ENCODE results near the gene INSYN1. TPM values are rescaled to one million over a fixed set of nuclear protein-coding genes. Genes with fewer than 3 reads are reported as not detected.

Gene INSYN1
- total RNA-seq, 2 experiments from 2014 or later = not detected

DNA sequence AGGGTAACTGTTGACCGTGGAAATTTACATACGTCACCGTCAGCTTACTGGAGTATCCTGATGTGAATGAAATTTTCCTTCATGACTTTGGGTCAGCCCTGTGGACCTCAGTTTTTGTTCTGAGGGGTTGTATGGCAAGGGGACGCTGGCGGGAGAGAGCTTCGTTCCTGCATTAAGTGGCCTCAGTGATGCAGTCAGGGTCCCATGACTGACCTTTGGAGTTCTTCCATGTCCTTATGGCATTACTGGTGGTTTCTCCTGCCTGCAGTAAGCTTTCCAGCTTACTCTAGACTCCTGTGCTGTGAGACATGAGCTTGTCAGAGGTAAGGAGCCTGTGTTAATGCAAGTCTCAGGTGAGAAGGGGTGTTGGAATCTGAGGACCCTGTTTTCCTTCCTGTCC is 67.2 kb downstream of the INSYN1 start:
- DNase-seq (ENCODE audit: low spot score) = no peak
- Histone ChIP-seq H3K9me3 (ENCODE audit: low read length) (no peaks in the 10 kb centered on the region), H3K9me2 (ENCODE audit: insufficient read depth, low read length) (no peaks in the 10 kb centered on the region), H3K27ac (ENCODE audit: low read depth, low read length, poor library complexity, severe bottlenecking) (no peak overlapping the region), H3K4me2 (ENCODE audit: low read length) (no peak overlapping the region), H3K4me3 (ENCODE audit: low read depth, low read length, poor library complexity, severe bottlenecking) (no peak overlapping the region), H3K4me1 (ENCODE audit: insufficient read depth, low read length, poor library complexity, severe bottlenecking) (no peaks in the 10 kb centered on the region), H2AFZ (ENCODE audit: low read length) (no peak overlapping the region), H3K36me3 (ENCODE audit: insufficient read depth, low read length) (no peaks in the 10 kb centered on the region), H3K79me2 (ENCODE audit: insufficient read depth, low read depth, low read length) (no peaks in the 10 kb centered on the region), H4K20me1 (ENCODE audit: insufficient read depth, low read length) (no peaks in the 10 kb centered on the region)
- intact Hi-C loops (cut with micrococcal nuclease; ENCODE audit: unreplicated experiment) = no loop called here
- POLR2A ChIA-PET = no interaction called here
- CTCF ChIA-PET (ENCODE audit: unreplicated experiment) = no interaction called here
- no TSS peak for BruUV-seq (replicated peaks)
- TF ChIP-seq, protein P1, sequence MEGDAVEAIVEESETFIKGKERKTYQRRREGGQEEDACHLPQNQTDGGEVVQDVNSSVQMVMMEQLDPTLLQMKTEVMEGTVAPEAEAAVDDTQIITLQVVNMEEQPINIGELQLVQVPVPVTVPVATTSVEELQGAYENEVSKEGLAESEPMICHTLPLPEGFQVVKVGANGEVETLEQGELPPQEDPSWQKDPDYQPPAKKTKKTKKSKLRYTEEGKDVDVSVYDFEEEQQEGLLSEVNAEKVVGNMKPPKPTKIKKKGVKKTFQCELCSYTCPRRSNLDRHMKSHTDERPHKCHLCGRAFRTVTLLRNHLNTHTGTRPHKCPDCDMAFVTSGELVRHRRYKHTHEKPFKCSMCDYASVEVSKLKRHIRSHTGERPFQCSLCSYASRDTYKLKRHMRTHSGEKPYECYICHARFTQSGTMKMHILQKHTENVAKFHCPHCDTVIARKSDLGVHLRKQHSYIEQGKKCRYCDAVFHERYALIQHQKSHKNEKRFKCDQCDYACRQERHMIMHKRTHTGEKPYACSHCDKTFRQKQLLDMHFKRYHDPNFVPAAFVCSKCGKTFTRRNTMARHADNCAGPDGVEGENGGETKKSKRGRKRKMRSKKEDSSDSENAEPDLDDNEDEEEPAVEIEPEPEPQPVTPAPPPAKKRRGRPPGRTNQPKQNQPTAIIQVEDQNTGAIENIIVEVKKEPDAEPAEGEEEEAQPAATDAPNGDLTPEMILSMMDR (conservative IDR thresholded peaks at IDR 0.05; ENCODE audit: low read length) = no peak
- TF ChIP-seq EZH2phosphoT487 (IDR thresholded peaks at IDR 0.05; ENCODE audit: borderline replicate concordance, low read depth, low read length) = no peak

Other genes starting within 250 kb of the INSYN1 start
- gene NPTN, start 120.0 kb downstream of the INSYN1 start, total RNA-seq (2014; rRNA removed; shearing (Covaris generic)) = 36.0 and 41.5 TPM in 2 replicates
- 36.6 and 43.2 TPM in 2 replicates for gene NPTN, start 120.0 kb downstream of the INSYN1 start, total RNA-seq (2022)
- not detected in 2 replicates for gene CD276, start 69.0 kb downstream of the INSYN1 start, total RNA-seq (2014; rRNA removed; shearing (Covaris generic))
- gene CD276, start 69.0 kb downstream of the INSYN1 start, total RNA-seq (2022) = not detected in 2 replicates
- gene TBC1D21, start 120.2 kb upstream of the INSYN1 start, total RNA-seq (2014; rRNA removed; shearing (Covaris generic)) = not detected in 2 replicates
- not detected in 2 replicates for gene TBC1D21, start 120.2 kb upstream of the INSYN1 start, total RNA-seq (2022)
- not detected in 2 replicates for gene LOXL1, start 173.1 kb upstream of the INSYN1 start, total RNA-seq (2014; rRNA removed; shearing (Covaris generic))
- gene LOXL1, start 173.1 kb upstream of the INSYN1 start, total RNA-seq (2022) = not detected in 2 replicates
- 5.7 and 8.0 TPM in 2 replicates for gene STOML1, start 238.9 kb upstream of the INSYN1 start, total RNA-seq (2014; rRNA removed; shearing (Covaris generic))
- 8.9 and 10.0 TPM in 2 replicates for gene STOML1, start 238.9 kb upstream of the INSYN1 start, total RNA-seq (2022)
- gene PML, start 241.4 kb upstream of the INSYN1 start, total RNA-seq (2014; rRNA removed; shearing (Covaris generic)) = 9.6 and 16.9 TPM in 2 replicates
- 26.1 and 28.1 TPM in 2 replicates for gene PML, start 241.4 kb upstream of the INSYN1 start, total RNA-seq (2022)